ENCODE measurements around the gene ASB2.

Gene ASB2

DNA sequence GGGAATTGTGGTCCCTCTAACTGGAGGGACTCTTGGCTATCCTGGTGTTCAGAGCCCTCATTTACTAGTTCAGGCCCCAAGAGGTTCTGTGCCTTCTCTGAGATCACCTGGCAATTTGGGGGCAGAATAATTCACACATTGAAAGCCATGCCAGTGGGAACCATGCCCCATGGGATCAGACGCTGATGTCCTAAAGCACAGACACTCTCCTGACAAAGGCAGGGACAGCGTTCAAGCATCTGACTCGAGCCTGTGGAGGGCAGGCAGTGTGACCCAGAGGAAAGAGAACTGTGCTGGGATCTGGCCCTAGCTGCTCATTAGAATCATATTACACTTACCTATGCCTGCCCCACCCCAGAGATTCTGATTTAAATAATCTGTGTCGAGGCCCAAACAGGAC, 2.4 kb upstream of the ASB2 start:
- DNase-seq = no peak

DNA sequence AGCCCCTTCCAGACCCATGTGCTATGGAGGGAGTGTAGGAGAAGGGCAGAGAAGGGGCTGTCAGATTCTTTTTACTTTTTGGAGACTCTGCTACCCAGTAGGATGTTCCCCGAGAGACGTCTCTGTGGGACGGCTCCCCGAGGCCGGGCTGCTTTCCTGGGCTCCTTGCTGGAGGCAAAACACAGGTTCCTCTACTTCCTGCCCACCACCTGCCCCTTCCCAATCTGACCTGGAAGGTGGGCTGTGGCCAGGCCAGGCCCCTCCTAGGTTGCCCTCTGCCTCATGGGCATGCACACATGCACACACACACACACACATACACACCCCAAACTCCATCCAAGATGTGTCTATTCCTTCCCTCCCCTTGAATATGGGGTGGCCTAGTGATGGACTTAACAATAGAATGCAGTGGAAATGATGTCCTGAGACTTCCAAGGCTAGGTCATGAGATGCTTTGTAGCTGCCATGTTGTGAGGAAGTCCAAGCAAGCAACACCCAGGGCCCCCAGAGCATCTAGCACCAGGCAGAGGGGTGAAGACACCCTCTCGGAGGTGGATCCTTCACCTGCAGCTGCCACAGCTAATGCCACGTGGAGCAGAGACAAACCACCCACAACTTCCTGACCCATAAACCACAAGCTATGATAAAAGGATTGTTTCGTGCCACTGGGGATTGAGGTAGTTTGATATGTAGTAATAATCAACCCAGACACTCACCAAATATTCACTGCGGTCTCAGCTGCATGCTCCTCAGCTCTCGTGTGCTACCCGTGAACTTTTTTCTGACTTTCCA, 1.6 kb upstream of the ASB2 start:
- peak; percentile 73 for DNase-seq

DNA sequence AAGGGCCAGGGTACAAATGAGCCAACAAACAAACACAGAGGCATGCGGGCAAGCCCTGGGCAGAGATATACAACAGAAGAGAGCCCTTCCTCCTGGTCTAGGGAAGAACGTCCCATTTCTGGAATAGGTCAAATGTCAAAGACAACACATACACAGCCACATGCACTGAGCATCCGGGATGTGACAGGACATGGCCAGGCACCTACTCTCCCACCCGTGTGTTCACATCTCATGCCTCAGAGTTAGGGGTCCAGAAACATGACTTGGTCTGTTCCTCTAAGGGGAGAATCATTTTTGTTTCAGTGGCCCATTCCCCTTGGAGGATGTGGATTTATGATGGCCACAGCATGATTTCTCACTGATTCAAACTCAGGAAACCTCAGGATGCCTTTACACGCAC, 801 bp upstream of the ASB2 start:
- no peak for DNase-seq

- no peak for DNase-seq
Observed at GRCh38 chr14:93975791-93976476, 436 bp downstream of the ASB2 start.

DNA sequence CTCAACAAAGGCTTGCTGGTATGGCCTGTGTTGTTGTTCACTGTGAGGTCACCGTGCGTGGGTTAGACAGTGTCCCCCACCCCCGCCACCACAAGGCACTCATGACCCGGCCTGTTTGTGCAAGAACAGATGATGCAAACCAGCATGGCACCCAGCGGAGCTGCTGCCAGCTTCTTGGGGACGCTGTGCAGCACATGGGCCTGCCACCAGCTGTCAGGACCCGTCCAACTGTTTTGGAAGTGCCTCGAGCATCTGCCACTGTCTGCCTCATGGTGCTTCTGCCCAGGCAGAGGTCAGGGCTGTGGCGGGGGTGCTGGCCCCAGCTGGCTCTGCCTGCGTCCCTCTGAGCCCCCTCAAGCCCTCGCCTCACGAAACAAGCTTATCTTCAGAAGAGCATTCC, 1.5 kb downstream of the ASB2 start:
- DNase-seq = no peak

DNA sequence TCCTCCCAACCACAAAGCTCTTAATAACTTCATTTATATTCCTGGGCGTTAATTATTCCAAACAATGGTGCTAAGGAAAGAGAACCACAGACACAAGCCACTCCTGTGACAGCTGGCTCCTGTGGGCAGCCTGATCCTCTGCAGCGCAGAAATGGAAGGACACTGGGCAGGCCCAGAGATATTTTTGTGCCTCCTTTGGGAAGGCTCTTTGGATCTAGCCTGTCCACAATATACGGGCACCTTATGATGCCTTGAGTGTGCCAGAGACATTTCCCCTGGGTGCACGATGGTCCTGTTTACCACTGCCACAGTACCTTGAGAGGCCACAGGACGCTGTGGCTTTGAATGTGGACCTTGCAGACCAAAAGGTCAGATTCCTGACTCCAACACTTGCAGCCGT, 2.1 kb downstream of the ASB2 start:
- DNase-seq = no peak

- DNase-seq = no peak
Observed at GRCh38 chr14:93973607-93974006, 2.8 kb downstream of the ASB2 start.

DNA sequence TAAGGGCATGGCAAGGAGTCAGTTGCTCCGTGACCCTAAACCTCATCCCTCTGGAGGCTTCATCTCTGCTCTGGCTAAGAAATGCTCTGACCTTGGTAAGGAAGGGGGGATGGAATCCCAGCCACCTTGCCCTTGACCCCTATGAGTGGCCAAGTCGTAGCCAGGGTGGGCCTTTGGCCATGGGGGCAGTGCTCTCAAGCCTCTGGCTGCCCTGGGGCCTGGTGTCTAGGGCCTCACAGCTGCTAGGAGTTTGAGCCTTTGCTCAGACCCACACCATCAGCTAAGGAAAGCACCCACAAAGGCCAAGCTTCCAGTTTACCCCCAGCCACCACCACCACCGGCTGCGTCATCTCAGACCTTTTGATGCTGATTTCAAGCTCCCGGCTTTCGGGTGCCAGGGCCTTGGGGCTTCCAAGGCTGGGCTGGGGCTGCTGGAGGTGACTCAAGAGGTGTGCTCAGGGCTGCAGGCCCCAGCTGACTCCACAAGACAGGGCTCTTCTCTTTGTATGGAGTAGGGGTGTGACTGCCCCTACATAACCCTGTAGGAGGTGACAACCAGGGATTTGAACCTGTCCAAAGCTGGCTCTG, 3.7 kb downstream of the ASB2 start:
- no peak for DNase-seq

GRCh38 chr14:93971635-93972027, 4.7 kb downstream of the ASB2 start:
- DNase-seq = no peak

DNA sequence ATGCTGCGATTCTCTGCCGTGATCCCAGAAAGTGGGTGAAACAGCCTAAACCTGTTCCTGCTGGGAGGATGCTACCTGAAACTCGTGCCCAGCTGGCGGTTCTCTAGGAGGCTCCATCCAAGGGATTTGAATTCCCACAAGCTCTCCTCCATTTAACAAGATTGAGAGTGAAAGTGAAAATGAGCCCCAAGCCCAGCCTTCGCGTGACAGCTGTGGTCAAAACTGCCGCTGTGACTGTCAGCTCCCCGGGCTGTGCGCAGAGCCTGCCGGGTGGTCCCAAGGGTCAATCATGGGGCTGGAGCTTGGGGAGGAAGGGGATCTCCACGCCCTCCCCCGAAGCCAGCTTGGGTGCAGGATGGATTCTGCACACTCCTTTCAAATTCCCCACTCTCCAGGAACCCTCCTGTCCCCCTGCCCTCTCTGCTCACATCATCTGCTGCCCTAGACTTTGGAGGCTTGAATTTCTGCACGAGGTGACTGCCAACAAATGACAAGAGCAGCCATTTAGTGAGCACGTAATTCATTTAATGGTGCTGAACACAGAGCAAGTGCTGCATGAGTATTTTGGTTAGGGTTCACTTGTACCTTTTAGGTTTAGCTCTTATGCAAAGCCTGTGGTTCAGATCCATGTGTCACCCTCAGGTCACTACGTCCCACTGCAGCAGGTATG, 5.3 kb downstream of the ASB2 start:
- peak; percentile 62 for DNase-seq

- peak; percentile 74 for DNase-seq
Observed at GRCh38 chr14:93970585-93970964, 5.8 kb downstream of the ASB2 start.

- DNase-seq = no peak
Observed at GRCh38 chr14:93969082-93969828, 7.1 kb downstream of the ASB2 start.

- DNase-seq = no peak
Observed at GRCh38 chr14:93967637-93968250, 8.6 kb downstream of the ASB2 start.

DNA sequence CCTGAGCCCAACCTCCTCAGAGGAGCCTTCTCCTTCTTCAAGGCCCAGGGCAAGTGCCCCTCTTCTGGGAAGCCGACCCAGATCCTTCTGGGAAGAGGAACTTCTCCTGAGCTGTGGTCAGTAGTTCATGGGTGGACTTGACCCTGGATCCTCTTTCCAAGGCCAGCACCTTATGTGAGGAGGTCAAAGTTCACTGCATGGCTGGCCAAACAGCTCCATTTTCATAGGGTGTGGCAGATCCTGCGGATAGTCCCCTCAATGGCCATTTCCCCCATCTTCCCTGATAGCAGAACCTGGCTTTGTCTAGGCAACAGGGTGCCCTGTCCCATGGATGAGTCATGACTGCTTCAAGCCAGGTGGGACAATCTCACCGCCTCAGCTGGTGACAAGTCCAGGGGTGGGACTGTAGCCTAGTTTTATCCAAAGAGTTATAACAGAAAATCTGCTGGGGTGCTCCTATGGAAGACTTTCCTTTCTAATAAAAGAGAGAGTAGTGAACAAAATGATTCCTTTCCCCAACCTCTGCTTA, 10.4 kb downstream of the ASB2 start:
- no peak for DNase-seq

DNA sequence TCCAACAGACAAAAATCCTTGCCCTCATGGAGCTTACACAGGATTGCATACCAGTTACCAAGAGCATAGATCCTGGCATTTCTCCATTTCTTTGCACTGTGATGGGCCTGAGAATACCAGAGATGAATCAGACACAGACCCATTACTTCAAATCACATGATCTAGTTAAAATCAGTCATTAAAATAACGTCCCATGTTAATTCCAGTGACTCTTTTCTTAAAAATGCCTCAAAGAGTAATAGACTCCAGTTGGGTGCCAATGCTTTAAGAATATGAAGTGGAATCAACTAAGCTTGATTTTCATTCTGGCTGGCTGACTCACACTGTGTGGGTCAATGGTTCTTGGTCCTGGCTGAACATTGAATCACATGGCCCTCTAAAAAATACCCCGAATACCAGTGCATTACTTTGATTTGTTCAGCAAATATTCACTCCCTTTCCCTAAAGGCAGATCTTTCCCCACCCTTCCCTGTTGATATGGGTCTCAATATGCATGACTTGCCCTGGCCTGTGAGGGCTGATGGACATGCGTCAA, 11.0 kb downstream of the ASB2 start:
- DNase-seq = no peak

DNA sequence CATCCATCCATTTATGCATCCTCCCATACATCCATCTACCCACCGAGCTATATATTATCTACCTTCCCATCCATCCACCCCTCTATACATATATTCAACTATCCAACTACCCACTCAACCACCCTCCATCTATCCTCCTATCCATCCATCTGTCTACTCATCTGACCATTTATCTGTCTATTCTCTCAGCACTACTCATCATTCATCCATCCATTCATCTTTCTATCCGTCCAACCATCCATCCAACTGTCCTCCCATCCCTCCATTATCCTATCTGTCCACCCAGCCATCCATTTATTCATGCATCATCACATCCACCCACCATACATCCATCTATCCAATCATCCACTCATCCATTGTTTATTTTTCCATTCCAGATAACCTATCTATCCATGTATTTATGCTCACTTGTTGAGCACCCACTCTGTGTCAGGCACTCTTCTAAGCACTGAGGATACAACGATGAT, 11.5 kb downstream of the ASB2 start:
- no peak for DNase-seq

GRCh38 chr14:93964281-93964680, 12.1 kb downstream of the ASB2 start:
- no peak for DNase-seq

DNA sequence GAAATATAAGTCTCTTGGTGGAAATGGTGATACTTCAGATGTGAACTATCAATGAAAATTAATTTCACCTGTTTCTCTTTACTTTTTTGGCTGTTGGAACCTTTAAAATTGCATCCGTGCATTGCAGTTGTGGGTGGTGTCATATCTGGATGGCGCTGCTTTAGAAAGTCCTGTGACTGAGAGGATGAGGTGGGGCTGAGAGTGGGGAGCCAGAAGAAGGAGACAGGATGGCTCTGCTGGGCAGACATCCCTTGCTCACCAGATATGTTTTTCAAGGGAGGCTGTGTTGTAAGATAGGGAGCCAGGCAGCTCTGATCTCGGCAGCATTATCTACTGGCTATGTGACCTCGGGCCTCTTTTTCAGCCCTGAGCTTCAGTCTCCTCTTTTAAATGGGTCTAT, 12.7 kb downstream of the ASB2 start:
- no peak for DNase-seq

DNA sequence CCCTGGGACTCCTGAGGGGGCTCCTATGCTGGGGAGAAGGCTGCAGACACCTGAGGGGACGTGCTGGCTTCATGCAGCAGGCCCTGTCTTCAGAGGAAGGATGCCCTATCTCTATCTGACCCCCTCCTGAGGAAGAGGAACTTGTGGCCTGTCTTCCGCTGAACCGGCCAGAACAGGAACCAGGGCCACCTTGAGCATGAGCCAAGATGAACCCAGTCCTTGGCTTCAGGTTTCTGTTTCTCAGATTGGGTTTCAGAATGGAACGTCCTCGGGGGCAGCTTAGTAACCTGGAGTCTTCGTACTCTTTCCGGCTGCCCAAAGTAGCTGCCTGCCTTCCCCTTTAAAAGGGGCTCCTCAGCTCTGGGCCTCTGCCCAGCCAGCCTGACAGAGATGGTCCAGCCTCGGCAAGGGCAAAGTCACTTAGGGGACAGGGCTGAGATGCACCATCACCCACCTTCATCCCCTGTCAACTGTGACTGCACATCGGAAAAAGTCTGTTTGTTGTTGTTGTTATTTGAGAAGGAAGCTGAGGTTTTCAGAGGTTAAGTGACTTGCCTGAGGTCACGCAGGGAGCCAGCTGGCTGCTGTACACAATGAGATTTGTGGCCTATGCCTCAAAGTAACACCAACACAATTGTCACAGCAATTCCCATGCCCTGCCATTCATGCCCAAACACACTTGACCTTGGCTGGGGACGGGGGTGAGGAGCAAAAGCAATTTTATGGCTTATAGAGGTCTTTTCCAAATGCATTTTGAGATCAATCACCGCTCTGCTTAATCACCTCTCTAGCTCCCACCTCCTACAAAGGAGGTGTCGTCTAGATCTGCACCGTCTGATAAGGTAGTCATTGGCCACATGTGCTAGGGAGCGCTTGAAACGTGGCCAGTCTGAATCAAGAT, 13.4 kb downstream of the ASB2 start:
- DNase-seq = peak; percentile 36

- no peak for DNase-seq
Observed at GRCh38 chr14:93961620-93962019, 14.8 kb downstream of the ASB2 start.

Measured in stimulated activated CD4-positive, alpha-beta T cell treated with anti-CD3 and anti-CD28 coated beads, Interleukin-4, amount 100 ng/mL, for 1 hour (primary cell).